ENCODE measurements around the gene PLEKHA7. TPM values are rescaled to one million over a fixed set of nuclear protein-coding genes. Genes with fewer than 3 reads are reported as not detected.
A peak's percentile ranks its signal among the peaks of the same experiment; 100 is the strongest.
"Not testable (repeated sequence)": the region's sequence is repeated elsewhere in the genome, so short reads cannot be mapped to it uniquely, and the experiment has no call there.

Gene PLEKHA7, protein sequence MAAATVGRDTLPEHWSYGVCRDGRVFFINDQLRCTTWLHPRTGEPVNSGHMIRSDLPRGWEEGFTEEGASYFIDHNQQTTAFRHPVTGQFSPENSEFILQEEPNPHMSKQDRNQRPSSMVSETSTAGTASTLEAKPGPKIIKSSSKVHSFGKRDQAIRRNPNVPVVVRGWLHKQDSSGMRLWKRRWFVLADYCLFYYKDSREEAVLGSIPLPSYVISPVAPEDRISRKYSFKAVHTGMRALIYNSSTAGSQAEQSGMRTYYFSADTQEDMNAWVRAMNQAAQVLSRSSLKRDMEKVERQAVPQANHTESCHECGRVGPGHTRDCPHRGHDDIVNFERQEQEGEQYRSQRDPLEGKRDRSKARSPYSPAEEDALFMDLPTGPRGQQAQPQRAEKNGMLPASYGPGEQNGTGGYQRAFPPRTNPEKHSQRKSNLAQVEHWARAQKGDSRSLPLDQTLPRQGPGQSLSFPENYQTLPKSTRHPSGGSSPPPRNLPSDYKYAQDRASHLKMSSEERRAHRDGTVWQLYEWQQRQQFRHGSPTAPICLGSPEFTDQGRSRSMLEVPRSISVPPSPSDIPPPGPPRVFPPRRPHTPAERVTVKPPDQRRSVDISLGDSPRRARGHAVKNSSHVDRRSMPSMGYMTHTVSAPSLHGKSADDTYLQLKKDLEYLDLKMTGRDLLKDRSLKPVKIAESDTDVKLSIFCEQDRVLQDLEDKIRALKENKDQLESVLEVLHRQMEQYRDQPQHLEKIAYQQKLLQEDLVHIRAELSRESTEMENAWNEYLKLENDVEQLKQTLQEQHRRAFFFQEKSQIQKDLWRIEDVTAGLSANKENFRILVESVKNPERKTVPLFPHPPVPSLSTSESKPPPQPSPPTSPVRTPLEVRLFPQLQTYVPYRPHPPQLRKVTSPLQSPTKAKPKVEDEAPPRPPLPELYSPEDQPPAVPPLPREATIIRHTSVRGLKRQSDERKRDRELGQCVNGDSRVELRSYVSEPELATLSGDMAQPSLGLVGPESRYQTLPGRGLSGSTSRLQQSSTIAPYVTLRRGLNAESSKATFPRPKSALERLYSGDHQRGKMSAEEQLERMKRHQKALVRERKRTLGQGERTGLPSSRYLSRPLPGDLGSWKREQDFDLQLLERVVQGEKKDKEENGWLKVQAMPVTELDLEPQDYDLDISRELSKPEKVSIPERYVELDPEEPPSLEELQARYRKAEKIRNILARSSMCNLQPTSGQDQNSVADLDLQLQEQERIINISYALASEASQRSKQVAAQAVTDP
- 10 to 100 TPM; 42.2 to 54.4 (median 48.1) TPM for polyA plus RNA-seq (ENCODE audit: insufficient read length in 4 of 4)

DNA sequence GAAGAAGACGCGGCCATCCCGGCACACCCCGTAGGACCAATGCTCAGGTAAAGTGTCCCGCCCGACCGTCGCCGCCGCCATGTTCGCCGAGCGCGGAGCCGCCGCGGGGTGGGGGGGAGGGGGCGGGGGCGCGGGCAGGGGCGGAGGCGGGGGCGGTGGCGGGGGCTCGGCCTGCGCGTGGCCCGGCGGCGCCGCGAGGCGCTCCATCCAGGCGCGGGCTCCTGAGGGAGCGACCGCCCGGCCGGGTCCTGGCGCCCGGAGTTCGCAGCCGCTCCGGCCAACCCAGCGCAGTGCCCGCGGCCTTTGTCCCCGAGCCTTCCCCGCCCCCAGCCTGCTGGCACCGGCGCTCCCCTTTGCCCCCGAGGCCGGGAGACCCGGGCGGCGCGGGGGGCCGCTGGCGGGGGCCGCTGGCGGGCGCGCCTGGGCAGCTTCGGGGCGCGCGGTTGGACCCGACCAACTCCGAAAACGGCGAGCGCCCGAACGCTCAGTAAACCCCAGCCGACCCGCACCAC lies at the start of gene PLEKHA7:
TSS of gene PLEKHA7 (minus strand) at position 94 of the 512 bp plus-strand sequence. CDS start at position 81, 13 bp downstream.
- no peak for DNase-seq (ENCODE audit: low read depth in 4 of 4, low spot score in 3 of 4)

DNA sequence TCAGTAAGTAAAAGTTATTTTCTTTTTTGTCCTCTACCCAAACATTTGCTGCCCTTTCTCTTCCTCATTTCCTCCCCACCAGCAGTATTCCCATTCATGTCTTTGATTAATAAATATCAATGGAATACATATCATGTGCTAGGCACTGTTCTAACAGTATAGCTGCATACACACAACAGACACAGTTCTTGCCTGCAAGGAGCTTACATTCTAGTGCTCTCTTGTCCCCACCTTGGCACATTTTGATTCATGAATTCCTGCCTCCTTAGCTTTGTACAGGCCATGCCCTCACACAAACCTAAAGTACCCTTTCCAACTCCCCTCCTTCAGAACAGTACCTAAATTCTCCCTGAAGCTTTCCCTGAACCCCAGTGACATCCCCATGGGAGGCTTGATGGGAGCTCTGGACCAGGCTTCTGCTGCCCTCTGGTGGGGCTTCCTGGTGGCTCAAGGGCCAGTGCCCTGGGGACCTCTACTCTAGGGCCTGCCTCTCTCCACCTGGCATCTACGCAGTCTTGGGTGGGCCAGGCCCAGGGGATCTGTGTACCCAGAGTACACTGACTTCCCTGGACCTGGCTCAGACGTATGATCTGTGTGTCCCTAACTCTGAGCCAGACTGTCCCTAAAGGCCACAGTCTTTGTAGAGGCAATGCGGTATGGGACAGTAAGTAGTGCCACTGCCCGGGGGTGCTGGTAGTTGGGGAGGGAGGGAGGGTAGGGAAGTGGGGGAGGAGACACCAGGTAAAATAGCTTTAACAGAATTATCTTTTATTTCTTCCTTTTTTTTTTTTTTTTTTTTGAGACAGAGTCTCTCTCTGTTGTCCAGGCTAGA lies 49.2 kb upstream of the PLEKHA7 start:
- DNase-seq (ENCODE audit: low read depth in 4 of 4, low spot score in 3 of 4) = peak in 3 of 4 donors; percentile 5 to 23 (median 15)

DNA sequence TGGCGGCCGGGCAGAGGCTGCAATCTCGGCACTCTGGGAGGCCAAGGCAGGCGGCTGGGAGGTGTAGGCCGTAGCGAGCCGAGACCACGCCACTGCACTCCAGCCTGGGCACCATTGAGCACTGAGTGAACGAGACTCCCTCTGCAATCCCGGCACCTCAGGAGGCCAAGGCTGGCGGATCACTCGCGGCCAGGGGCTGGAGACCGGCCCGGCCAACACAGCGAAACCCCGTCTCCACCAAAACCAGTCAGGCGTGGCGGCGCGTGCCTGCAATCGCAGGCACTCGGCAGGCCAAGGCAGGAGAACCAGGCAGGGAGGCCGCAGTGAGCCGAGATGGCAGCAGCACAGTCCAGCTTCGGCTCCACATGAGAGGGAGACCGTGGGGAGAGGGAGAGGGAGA lies 36.9 kb upstream of the PLEKHA7 start:
- not testable (repeated sequence) for DNase-seq (ENCODE audit: low read depth in 4 of 4, low spot score in 3 of 4)

DNA sequence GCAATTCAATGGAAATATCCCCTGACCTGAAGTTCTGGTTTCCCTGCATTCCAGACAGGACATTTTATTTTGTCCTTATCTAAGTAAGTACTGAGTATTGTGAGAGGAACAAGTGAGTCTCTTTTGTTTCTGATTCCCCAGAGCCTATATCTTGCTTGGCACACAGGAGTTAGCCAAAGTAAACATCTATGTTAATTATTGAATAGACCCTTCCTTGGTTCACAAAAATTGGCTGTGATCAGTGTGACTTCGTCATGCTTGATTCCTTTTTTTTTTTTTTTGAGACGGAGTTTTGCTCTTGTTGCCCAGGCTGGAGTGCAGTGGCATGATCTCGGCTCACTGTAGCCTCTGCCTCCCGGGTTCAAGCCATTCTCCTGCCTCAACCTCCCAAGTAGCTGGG lies 34.3 kb upstream of the PLEKHA7 start:
- DNase-seq (ENCODE audit: low read depth in 4 of 4, low spot score in 3 of 4) = not testable (repeated sequence)

DNA sequence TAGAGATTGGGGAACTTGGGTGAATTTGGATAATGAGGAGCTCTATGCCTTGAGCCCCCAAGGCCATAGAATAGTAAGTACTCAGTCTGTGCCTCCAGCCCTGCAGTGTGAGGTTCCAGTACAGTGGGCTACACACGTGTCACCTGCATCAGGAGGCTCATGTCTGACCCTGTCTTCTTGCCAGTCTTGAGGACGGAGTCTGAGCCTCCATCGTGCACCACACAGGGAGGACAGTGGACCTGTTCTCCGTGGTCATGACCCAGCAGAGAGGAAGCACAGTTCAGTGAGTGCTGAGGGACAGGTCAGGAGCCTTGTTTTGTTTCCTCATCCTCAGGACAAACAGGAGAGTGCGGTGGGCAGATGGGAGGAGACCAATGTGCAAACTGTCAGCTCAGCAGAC lies 32.5 kb upstream of the PLEKHA7 start:
- DNase-seq (ENCODE audit: low read depth in 4 of 4, low spot score in 3 of 4) = no peak

DNA sequence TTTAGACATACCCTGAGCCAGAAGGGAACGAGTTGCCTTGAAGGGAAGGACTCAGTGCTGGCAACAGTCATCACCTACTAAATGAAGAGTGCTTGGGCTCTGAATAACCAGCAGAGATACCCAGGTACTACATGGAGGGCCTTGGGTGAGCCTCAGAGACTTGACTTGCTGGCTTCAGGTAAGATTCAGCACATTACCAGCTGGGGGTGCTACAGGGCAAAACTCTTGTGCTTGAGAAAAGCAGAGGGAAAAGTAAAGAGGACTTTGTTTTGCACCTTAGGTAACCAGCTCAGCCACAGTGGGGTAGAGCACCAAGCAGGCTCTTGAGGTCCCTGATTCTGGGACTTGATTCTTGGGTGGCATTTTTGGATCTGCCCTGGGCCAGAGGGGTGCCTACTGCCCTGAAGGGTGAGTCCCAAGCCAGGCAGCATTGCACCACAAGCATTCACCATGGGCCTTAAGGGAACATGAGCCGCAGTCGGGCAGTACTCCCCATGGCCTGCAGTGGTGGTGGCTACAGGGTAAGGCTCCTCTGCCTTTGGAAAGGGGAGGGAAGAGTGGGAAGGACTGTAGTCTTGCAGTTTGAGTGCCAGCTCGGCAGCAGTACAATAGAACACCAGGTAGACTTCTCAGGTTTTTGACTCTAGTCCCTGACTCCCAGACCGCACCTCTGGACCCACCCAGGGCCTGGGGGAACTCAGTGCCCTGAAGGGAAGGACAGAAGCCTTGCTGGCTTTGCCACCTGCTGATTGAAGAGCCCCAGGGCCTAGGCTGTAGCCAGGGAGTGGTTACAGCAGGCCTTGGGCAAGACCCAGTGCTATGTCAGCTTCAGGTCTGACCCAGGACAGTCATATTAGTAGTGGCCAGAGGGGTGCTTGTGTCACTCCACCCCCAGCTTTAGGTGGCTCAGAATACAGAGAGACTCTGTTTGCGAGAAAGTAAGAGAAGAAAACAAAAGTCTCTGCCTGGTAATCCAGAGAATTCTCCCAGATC lies 22.7 kb upstream of the PLEKHA7 start:
- DNase-seq (ENCODE audit: low read depth in 4 of 4, low spot score in 3 of 4) = no peak

DNA sequence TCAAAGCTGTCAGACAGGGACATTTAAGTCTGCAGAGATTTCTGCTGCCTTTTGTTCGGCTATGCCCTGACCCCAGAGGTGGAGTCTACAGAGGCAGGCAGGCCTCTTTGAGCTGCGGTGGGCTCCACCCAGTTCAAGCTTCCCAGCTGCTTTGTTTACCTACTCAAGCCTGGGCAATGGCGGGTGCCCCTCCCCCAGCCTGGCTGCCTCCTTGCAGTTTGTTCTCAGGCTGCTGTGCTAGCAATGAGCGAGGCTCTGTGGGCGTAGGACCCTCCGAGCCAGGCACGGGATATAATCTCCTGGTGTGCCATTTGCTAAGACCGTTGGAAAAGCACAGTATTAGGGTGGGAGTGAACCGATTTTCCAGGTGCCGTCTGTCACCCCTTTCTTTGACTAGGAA lies 19.8 kb upstream of the PLEKHA7 start:
- DNase-seq (ENCODE audit: low read depth in 4 of 4, low spot score in 3 of 4) = not testable (repeated sequence)

DNA sequence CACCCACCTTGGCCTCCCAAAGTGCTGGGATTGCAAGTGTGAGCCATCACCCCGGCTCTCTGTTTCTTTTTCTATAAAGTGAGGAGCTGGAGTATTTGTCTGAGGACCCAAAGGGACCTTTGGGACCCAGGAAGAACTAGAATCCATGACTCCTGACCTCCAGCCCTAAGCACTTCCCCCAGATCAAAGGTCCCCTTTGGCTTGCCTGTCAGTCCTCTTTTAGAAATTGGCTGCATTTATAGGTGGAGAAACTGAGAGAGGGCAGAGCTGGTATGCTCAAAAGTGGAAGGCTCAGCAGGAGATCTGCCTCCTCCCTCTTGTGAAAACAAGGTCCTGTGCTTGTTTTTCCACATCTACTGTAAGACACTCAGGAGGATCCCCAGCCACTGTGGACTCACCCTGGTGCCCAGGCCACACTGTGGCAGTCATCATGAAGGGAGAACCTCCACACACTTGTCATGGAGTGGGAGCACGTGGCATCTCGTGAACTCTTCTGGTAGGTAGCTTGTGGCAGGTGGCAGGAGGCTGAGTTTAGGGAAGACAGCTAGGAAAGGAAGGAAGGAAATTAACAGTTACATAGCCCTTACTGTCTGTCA lies 12.4 kb upstream of the PLEKHA7 start:
- DNase-seq (ENCODE audit: low read depth in 4 of 4, low spot score in 3 of 4) = no peak

DNA sequence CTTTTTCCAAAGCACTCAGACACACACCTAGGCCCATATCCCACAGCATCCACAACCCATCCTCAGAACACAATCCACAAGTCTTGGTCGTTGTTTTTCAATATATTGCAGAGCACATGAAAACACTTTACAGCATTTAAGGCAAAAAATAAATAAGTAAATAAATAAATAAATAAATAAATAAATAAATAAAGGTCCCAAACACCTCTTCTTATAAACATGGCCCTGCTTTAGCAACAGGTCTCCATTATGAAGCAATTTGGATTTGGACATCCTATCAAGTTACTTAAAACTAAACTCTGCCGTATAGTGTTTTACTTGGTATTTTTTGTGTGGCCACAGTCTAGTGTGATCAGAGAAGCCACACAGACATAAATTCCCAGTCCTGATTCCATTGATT lies 10.7 kb upstream of the PLEKHA7 start:
- no peak for DNase-seq (ENCODE audit: low read depth in 4 of 4, low spot score in 3 of 4)

DNA sequence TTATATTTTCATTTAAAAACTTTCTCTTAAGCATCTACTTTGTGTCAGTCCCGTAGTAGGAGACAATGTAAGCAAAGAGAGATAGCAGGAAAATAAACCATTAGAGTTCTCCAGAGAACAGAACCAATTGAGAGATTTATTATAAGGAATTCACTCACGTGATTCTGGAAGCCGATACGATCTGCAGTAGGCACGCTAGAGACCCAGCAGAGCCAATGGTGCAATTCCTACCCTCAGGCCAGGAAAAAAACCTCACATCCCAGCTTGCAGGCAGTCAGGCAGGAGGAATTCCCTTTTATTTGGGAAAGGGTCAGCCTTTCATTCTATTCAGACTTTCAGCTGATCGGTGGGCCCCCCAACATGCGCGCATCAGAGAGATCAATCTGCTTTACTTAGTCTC lies 7.3 kb upstream of the PLEKHA7 start:
- DNase-seq (ENCODE audit: low read depth in 4 of 4, low spot score in 3 of 4) = no peak

DNA sequence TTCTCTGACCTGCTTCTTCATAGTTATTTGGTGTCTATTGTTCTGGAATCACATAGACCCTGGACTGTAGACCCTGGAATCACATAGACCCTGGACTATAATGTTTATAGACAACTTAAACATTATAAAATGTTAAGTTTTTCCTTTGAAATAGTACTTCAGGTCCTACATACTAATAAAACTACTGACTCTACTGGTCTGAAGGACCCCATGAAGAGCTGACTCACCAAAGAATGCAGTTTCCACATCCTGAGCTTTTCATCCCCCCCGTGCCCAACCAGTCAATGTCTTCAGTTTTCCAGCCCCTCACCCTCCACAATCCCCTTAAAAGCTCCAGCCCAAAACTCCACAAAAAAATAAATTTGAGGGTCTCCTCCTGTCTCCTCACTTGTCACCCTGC lies 6.6 kb upstream of the PLEKHA7 start:
- no peak for DNase-seq (ENCODE audit: low read depth in 4 of 4, low spot score in 3 of 4)

DNA sequence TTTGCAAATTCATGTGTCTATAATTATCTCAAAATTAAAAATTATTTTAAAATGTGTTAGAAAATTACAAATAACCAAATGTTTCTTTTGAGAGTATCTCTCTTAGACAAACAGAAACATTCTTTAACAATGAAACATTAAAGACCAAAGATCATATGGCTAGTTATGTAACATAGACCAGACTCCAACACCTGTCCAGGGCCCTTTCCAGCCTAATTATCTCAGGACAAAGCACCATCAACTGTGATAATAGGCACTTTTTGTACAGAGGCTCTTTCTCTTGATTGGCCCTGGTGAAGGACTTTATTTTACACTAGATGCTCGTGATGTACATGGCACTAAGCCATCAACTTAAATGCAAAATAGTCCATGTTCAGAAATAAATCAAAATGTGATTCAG lies 5.0 kb upstream of the PLEKHA7 start:
- no peak for DNase-seq (ENCODE audit: low read depth in 4 of 4, low spot score in 3 of 4)

DNA sequence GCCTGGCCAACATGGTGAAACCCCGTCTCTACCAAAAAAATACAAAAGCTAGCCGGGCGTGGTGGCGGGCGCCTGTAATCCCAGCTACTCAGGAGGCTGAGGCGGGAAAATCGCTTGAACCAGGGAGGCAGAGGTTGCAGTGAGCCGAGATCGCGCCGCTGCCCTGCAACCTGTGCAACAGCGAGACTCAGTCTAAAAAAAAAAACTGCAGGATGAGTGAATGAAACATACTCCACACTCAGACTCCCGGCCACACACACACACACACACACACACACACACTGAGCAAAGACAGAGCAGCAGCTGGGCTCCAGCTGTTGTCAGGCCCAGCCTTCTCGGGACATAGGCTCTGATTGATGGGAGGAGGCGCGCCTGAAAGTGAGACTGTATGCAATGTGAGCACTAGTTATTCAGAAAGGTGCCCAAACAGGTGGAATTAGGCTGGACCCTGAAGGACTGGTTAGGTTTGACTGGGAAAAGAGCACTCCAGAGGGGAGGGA lies 1.5 kb upstream of the PLEKHA7 start:
- DNase-seq (ENCODE audit: low read depth in 4 of 4, low spot score in 3 of 4) = peak in 1 of 4 donors; percentile 60

DNA sequence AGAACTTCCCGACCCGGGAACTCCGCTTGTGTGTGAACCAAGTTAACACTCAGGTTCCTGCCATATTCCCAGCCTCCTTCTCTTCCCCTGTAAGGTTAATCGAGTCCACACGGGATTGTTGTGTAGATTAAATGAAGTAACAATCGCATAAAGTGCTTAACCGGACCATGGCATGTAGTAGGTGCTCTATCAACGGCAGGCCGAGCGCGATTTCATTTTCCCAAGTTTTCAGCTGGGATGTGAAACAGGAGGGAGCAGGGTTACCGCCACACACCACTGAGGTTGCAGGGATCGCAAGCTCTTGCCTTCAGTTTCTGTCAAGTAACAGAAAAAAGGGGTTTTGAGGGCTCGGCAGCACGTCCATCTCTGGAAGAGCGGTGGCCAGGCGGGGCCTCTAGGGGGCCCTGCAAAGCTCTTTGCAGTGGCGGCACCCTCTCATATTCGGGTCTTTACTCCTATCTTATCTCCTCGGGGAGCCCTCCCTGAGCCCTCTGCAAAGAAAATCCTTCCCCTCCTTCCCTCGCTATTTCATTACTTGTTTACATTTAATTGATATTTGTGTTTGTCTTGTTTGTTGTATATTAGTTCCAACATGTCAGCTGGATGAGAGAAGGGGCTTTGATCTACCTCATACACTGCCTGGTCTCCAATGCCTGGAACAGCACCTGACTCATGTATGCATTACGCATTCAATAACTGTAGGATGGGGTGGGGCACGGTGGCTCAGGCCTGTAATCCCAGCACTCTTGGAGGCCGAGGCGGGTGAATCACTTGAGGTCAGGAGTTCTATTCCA lies 816 bp upstream of the PLEKHA7 start:
- DNase-seq (ENCODE audit: low read depth in 4 of 4, low spot score in 3 of 4) = no peak

DNA sequence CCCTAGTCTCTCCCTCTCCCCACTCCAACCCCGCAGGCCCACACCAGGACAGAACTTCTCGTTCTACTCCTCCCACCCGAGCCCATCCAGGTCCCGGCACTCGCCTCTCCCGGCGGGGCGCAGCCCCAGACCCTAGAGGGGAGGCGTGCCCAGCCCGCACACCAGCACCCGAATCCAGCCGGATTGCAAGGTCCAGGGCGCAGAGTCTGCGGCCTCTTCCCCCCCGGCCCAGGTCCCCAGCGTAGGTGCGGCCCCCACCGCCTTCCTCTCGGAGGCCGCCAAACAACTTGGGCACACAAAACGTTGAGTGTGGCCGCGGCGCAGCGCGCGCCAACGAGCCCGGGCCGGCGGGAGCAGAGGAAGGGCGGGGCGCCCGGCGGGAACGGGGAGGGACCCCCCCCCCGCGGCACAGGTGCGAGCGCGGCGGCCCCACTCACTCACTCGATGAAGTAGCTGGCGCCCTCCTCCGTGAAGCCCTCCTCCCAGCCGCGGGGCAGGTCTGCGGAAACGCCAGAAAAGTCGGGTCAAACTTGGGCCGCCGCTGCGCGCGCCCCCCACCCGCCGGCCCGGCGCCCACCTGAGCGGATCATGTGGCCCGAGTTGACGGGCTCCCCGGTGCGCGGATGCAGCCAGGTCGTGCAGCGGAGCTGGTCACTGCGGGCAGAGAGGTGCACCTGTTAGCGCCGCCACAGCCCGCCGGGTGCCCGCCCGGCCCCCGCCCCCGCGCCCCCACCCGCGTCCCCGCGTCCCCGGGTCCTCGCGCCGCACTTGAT lies 480 bp downstream of the PLEKHA7 start:
- no peak for DNase-seq (ENCODE audit: low read depth in 4 of 4, low spot score in 3 of 4)

Data from right renal pelvis (tissue), 4 donors.